SK-MEL-5 (cell line): Measurements from ENCODE around the gene TSPAN5. TPM values are rescaled to one million over a fixed set of nuclear protein-coding genes. Genes with fewer than 3 reads are reported as not detected.
"Not testable (repeated sequence)": the region's sequence is repeated elsewhere in the genome, so short reads cannot be mapped to it uniquely, and the experiment has no call there.

ENCODE experiments used
- DNase-seq: peaks from one replicate; pipeline ENCODE4 v3.0.0-alpha.2; 2016; ENCODE audit warnings: low read depth, low spot score
- in situ Hi-C: cut with HindIII; loops from 2 replicates; pipeline ENCODE4 v1.10.0; 2016; ENCODE audit warnings: low sequenced_read_pairs, high pct_unique_total_duplicates, low pct_unique_long_range_greater_than_20kb
- total RNA-seq: library from RNA; depleted of rRNA; stranded (reverse); fragments of >200 nt; shearing (Covaris generic); gene quantifications from 2 replicates; pipeline ENCODE4 v1.2.3, GENCODE V29; 2014

Gene TSPAN5
- total RNA-seq, 1 experiment from 2014 or later, result 1.2 TPM

DNA sequence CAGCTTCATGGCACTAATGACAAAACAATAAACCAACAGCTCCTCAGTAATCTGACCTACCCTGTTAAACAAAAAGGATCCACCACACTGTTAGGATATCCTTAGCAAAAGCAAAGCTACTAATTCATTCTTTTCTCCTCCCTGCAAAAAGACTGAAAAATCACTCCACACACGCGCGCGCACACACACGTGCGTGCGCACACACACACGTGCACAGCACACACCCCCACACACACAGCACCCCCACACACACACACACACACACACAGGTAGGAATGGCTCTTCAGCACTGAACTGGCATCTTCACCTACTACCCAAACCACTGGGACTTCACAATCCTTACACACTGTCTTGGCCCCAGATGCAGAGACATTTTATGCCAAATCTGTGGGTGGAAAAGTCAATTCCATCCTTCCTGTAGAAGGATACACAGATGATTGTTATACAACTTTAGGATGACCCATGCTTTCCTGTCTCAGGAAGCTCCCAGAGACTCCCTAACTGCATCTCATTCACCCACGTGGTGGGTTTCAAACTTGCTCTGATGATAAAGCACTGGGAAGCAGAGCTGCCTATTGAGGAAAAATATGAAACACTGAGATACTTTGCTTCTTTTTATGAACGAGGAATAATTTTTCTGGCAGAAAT is 102.5 kb downstream of the TSPAN5 start:
- DNase-seq, result no peak
- in situ Hi-C loops, result no loop called here

DNA sequence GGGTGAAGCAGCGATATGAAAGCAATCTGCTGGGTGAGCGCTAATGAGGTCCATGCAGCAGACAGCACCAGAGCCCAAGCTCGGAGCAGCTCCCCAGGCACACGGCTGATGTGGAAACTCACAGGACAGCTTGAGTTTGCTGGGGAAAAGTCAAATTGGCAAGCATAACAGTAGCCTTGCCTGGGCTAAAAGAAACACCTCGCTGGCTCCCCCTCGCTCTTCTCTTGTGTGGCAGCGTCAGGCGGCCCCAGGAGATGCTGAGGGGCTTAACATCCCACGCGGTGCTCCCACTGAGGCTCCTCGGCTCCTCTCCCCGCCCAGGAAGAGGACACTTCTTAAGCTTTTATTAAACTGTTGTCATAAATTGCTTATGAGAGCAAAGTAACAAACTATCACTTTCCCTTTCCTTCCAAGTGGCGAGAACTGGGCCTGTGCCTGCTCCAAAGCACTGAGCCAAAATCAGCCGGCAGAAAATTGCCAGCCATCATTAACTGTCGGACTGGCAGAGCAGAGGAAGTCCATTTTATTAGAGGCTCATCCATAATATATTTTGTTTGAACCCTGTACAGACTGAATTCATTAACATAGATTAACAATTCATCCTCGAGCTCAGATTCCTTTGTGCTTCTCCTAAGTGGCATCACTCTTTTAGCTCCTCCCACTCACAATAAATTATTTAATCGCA is 111.4 kb downstream of the TSPAN5 start:
- in situ Hi-C loops, result no loop called here
- no peak for DNase-seq

DNA sequence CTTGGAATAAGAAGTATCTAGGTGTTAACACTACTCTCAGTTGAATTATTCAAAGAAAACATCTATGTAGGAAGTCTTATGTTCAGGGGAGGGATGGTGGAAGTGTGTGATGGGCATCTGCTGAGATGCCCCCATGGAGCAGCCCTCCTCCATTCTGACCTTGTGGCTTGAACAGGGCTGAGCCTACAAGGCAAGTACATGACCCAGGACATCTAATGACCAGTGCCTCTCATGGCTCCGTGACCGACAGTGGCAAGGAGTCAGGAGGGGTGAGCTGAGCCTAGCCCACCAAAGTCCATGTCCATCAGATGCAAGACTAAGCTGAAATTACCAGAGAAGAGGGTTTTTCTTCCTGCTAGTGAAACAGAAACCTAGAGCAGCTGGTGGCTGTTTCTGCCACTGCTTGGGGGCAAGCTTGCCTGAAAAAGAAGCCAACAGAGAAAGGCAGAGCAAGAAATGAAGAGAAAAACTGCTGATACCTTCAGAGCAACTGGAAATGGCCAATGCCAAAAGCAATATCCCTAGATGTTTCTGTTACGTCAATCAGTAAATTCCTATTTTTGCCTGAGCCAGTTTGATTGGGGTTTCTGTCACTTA is 113.5 kb downstream of the TSPAN5 start:
- no peak for DNase-seq
- in situ Hi-C loops, result no loop called here

DNA sequence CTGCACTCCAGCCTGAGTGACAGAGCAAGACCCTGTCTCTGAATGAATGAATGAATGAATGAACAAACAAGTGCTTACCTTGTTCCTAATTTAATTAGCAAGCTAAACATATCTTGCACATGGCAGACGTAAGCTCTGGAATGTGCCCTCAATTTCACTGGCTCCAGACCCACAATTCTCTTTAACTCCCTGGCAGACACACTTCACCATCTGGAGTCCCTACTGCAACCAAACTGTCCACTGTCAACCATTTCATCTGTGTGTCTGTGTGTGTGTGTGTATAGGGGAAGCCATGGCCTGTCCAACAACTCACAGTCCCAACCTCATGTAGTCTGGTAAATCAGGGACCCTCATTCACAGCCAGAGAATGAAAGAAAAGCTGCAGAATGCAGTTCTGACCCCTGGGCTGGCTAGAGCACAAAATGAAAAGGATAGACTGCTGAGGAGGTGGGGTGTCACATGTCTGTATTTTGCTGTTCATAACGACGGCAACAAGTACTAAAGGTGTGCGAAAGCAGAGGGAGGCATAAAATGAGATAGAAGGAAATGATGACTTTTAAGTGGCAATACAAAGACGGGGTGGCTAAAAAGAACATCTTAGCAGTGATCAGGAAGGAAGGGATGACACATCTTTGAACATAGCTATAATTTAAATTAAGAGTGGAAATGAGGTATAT is 114.1 kb downstream of the TSPAN5 start:
- in situ Hi-C loops, result no loop called here
- no peak for DNase-seq

DNA sequence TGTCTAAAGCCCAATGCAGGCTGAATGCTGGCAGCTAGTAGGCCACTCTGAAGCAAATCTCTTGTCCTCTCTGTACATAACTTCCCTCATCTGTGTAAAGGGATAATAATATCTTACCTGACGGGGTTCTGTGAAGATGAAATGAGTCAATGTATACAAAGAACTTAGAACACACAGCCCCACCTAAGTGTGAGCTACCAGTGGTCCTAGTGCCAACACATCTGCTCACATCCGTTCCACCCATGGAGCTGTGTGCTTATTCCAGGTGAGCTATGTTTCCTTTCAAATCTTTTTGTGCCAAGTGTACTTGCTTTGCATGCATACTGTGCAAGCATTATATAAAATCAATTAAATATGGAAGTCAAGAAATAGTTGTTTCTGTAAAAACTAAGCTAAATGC is 116.4 kb downstream of the TSPAN5 start:
- in situ Hi-C loops, result no loop called here
- no peak for DNase-seq

DNA sequence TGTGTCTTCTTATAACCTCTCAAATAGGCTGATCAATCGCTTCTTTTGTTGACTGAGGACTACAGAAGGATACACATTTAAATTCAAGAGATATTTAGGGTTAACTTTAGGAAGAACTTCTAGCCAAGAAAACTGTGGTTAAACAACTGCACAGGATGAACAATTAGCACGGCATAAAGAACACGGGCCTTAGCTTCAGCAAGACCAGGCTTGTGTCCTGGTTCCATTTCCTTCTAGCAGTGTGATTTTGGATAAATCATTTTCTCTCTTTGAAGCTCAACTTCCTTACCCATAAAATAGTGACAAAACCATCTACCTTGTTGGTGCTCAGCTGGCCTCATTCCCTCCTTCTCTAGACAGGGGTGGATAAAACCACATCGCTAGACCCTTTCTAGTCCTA is 117.6 kb downstream of the TSPAN5 start:
- in situ Hi-C loops, result no loop called here
- no peak for DNase-seq

DNA sequence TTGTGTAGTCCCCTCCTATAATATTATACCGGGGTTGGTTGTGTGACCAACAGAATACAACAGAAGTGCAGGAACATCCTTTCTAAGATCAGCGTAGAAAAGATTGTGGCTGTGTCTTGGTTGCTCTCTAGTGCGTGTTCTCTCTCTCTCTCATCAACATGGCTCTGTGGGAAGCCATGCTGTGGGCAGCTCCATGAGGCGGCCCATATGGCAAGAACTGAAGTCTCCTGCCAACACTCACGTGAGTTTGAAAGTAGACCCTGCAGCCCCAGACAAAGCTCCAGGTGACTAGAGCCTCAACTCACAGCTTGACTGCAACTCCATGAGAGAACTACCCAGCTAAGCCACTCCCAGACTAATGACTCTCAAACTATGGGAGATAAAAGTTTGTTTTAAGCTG is 118.7 kb downstream of the TSPAN5 start:
- no peak for DNase-seq
- in situ Hi-C loops, result no loop called here

DNA sequence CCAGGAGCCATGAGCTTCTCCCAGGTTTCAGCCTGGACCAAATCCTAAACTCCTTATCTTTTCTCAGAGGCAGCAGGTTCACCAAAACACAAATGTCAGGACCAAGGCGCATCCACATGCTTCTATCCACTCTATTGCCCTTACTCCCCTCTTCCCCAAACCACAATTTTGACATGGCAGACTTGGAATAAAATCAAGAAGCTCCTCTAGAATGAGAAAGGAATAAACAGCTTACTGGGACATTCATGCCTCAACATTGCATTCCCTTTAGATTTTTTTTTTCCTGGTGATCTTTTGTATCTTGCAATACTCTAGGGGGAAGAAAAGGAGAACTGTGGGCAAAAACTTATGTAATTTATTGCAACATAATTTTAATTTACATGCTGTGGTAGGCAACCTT is 119.1 kb downstream of the TSPAN5 start:
- DNase-seq, result no peak
- in situ Hi-C loops, result no loop called here

DNA sequence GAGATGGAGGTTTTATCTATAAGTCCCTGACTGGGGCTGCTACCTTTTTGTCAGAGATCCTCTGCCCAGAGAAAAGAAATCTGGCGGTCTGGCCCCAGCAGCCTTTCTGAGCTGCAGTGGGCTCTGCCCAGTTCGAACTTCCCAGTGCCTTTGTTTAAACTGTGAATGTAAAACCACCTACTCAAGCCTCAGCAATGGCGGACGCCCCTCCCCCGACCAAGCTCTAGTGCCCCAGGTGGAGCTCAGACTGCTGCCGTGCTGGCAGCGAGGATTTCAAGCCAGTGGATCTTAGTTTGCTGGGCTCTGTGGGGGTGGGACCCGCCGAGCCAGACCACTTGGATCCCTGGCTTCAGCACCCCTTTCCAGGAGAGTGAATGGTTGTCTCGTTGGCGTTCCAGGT is 121.8 kb downstream of the TSPAN5 start:
- in situ Hi-C loops, result no loop called here

DNA sequence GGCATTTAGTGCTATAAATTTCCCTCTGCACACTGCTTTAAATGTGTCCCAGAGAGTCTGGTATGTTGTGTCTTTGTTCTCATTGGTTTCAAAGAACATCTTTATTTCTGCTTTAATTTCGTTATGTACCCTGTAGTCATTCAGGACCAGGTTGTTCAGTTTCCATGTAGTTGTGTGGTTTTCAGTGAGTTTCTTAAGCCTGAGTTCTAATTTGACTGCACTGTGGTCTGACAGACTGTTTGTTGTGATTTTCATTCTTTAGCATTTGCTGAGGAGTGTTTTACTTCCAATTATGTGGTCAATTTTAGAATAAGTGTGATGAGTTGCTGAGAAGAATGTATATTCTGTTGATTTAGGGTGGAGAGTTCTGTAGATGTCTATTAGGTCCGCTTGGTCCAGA is 124.3 kb downstream of the TSPAN5 start:
- in situ Hi-C loops, result not testable (repeated sequence)

More for the DNA sequence above, 121.8 kb downstream of the TSPAN5 start:
- DNase-seq, result no peak

DNA sequence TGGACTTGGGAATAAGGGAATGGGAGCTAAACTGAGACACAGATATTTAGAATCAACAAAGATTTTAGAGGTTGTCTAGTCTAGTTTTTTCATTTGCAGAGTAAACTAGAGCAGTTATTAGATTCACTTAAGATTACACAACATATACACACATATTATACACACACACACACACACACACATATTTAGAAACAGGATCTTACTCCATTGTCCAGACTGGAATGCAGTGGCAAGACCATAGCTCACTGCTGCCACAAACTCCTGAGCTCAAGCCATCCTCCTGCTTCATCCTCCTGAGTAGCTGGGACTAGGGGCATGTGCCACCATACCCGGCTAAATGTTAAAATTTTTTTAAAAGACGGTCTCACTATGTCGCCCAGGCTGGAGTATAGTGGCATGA is 127.8 kb downstream of the TSPAN5 start:
- in situ Hi-C loops, result no loop called here
- no peak for DNase-seq

More for the DNA sequence above, 124.3 kb downstream of the TSPAN5 start:
- DNase-seq, result not testable (repeated sequence)

DNA sequence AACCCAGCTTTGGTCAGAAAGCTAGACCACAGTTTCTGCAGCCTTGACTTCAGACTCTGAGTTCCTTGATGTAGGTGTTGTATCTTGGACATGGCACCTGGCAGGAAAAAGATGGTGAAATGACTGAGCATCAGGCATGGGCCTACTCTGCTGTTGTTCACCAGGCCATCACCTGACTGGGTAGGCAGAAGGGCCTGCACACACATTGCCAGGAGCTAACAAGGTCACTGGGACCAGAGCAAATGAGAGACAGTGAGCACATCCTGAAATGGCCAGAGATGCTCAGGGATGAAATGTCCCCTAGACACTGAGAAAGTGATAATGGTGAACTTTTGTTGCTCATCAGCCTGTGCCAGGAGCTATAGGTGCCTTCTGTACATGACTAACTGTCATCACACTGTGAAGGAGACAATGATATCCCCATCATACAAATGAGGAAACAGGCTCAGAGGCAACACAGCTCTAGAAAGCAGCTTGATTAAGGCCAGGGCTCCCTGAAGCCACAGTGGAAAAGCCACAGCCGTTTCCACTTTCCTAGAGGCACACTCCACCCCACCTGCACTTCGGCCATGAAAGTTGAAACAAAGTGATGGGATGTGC is 128.3 kb downstream of the TSPAN5 start:
- in situ Hi-C loops, result no loop called here
- no peak for DNase-seq

DNA sequence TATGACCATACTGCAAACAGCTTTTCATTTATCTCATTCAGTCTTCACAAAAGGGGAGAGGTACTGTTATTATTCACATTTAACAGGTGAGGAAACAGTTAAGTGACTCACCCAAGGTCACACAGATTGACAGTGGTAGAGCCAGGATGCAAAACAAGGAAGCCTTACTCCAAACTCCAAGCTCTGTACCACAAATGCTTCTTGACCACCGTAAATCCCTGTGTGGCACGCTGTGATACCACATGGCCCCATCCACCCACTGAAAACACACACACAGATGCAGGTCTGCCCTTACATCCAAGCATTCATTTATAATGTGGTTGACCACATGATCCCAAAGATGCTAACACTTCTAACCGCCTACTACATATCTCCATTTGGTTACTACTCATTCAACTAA is 129.5 kb downstream of the TSPAN5 start:
- DNase-seq, result no peak
- in situ Hi-C loops, result no loop called here

DNA sequence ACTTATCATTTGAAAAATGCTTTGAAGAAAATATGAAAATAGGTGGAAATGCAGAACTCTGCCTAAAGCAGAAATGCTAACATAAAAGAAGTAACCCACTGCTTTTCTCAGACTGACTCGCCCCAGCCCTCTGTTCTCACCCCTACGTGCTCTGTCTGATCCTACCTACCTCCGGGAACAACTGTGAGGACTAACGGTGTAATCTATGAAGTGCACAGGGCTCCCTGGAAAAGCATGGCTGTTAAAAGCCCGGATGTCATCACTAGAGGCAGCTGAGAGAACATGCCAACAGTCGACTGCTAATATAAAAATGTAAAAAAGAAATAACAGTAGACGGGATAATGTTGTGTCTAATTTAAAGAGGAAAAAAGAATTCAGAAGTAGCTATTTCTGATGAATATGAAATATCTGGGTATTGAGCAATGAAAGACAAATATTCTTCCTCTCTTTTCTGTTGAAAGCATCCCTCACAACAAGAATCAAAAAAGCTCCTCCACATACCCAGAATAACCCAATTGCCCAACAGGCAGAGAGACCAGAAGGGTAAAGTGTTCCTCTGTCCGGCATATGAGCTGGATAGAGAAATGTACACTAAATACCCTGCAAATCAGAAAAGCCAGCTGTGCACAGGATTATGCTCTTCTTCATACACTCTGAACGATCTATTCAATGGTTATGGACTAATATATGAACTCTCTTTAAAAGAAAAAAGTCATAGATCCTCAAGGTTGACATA is 130.7 kb downstream of the TSPAN5 start:
- no peak for DNase-seq
- in situ Hi-C loops, result no loop called here

DNA sequence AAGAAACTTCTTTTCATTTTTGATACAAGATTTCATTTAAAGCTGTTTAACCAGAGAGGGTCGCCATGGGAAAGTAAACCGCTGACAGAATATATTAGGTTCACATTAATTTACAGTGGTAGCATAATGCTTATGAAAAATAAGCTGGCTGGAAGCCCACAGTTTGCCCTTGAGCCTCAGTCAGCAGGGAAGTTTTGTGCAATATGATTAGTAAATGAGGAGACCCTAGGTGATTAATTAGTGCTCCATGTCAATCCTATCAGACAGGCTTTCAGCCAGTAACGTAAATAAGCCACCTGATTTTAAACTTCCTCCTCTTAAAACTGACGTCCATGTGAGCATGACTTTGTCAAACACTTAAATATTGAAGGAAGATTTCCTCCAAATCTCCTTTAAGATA is 134.2 kb downstream of the TSPAN5 start:
- in situ Hi-C loops, result no loop called here

DNA sequence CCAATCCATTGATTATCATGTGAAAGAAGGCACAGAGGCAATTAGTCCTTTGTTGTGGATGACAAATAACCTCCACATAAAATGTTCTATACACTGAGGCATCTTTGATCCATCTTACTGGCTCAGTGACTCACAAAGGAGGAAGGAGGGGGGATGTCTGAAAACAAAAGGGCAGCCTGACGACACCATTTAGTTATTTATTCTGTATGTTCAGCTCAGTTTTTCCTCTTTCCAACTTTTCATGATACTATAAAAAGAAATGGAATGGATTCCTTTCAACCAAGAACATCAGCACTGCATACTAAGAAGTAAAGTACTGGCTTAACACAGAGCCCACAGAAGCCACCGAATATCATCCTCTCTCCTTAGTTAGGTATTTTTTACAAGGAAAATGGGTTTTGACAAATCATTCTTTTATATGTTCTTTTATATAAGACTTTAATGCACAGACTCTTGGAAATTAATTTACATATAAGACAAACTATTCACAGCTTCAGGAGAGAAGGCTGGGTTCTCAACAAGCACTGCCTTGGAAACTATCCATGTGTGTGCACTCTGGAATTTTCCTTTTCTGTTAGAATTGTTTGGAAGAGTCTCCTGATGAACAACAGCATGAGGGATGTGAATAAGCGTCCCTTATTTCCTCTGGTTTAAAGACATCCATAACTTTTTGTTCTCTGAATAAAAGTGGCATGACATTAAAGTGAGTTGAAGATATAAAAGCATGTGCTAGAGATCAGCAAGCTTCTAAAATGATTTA is 135.6 kb downstream of the TSPAN5 start:
- in situ Hi-C loops, result no loop called here
- DNase-seq, result no peak

More for the DNA sequence above, 134.2 kb downstream of the TSPAN5 start:
- DNase-seq, result no peak

DNA sequence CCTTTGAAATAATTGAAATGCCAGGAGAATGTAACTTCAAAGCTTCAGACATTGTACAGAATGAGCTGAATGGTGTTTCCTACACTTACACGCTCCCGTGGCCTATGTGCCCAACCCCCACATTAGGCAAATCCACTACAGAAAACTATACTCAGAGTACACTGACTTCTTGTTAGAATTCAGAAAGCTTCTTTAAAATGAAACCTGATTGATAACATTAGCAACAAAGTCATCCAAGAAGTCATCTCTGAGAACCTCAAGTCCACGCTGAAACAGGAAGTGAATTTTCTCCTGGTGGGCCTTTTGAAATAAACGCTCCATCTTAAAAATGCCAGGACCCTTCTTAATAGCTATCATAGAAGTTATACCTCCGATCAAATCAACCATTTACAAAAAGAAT is 136.3 kb downstream of the TSPAN5 start:
- DNase-seq, result no peak
- in situ Hi-C loops, result no loop called here
